Endothelial cell of umbilical vein (primary cell): ENCODE results near the gene PIK3AP1. TPM values are rescaled to one million over a fixed set of nuclear protein-coding genes. Genes with fewer than 3 reads are reported as not detected.

Experiments used
- BruUV-seq: library from RNA; stranded (reverse); fragments of 400-500 nt; replicated peaks from 2 replicates; lab custom pipeline; 2021; lab: Mats Ljungman, UMichigan
- CTCF ChIA-PET: fragments of 300-600, 350-600 bp; sonication (Branson Sonifier 250); formaldehyde crosslinking; loops from one replicate; lab custom pipeline; 2021; ENCODE audit warnings: antibody characterized with exemption, inconsistent platforms; lab: Charles Lee
- POLR2A ChIA-PET: fragments of 300-600, 350-600 bp; sonication (Branson Sonifier 250); formaldehyde crosslinking; loops from one replicate; lab custom pipeline; 2021; ENCODE audit warnings: antibody characterized with exemption, inconsistent platforms; lab: Charles Lee
- DNase-seq: peaks from one replicate; pipeline ENCODE4 v3.0.0-alpha.2; 2011; ENCODE audit warnings: low read depth, low spot score
- FAIRE-seq: peaks from 2 replicates; lab custom pipeline; 2011; peaks lifted over from hg19 to GRCh38; lab: Jason Lieb, UNC
- H2AFZ ChIP-seq: 2 replicates; pipeline ENCODE4 v1.6.0; 2012; ENCODE audit warnings: low read depth, low read length, control low read depth, inconsistent platforms
- H3K27ac ChIP-seq: 2 replicates; pipeline ENCODE4 v1.5.1; 2011; ENCODE audit warnings: low read depth, mild to moderate bottlenecking, control low read depth, low read length, moderate library complexity; ENCODE audit not compliant: insufficient read depth
- H3K27me3 ChIP-seq, 2 experiments: 2 replicates each; pipeline versions ENCODE4 v1.6.0 to v1.6.1; 2011; ENCODE audit warnings: low read length in 2 of 2, mixed read lengths in 1 of 2; ENCODE audit not compliant: control insufficient read depth in 2 of 2, insufficient read depth in 2 of 2
- H3K36me3 ChIP-seq, 2 experiments: 2 replicates in 1 of 2; 3 replicates in 1 of 2; pipeline ENCODE4 v1.5.1; 2011; ENCODE audit warnings: low read length in 2 of 2, mild to moderate bottlenecking in 1 of 2, moderate library complexity in 1 of 2; ENCODE audit not compliant: control insufficient read depth in 2 of 2, insufficient read depth in 2 of 2; ENCODE audit errors: extremely low read depth in 1 of 2
- H3K4me1 ChIP-seq: 3 replicates; pipeline ENCODE4 v1.5.1; 2011; ENCODE audit warnings: mild to moderate bottlenecking, low read length; ENCODE audit not compliant: control insufficient read depth, insufficient read depth; ENCODE audit errors: extremely low read depth
- H3K4me2 ChIP-seq: 2 replicates; pipeline ENCODE4 v1.6.1; 2011; ENCODE audit warnings: low read length, control low read depth, mixed read lengths; ENCODE audit not compliant: insufficient read depth
- H3K4me3 ChIP-seq, 3 experiments: fragments of 200-600 bp in 1 of 3; sonication (generic), shearing (Covaris generic) in 1 of 3; replicated peaks in 1 of 3; 2 replicates each; pipeline ENCODE4 v1.5.1; 2011 to 2016; ENCODE audit warnings: control low read depth in 3 of 3, low read length in 3 of 3, mild to moderate bottlenecking in 2 of 3, inconsistent platforms in 1 of 3, low read depth in 1 of 3, moderate library complexity in 1 of 3; ENCODE audit not compliant: insufficient read depth in 1 of 3
- H3K79me2 ChIP-seq: 2 replicates; pipeline ENCODE4 v1.6.0; 2012; ENCODE audit warnings: low read length, inconsistent platforms; ENCODE audit not compliant: control insufficient read depth, insufficient read depth
- H3K9ac ChIP-seq: replicated peaks from 2 replicates; pipeline ENCODE3; 2011; ENCODE audit warnings: low read length, control low read depth; ENCODE audit not compliant: insufficient read depth; ENCODE audit errors: extremely low read depth
- H3K9me1 ChIP-seq: replicated peaks from 3 replicates; pipeline ENCODE4 v1.6.0; 2011; ENCODE audit warnings: mild to moderate bottlenecking, low read length; ENCODE audit not compliant: control insufficient read depth, insufficient read depth; ENCODE audit errors: extremely low read depth
- H3K9me3 ChIP-seq: replicated peaks from 2 replicates; pipeline ENCODE4 v1.5.1; 2012; ENCODE audit warnings: low read length, inconsistent platforms; ENCODE audit not compliant: control insufficient read depth, insufficient read depth
- H4K20me1 ChIP-seq: replicated peaks from 2 replicates; pipeline ENCODE3; 2011; ENCODE audit warnings: mild to moderate bottlenecking, low read length; ENCODE audit not compliant: control insufficient read depth, insufficient read depth; ENCODE audit errors: extremely low read depth
- CTCF ChIP-seq, 2 donors: IDR thresholded peaks; 1 replicate in 1 of 2; 2 replicates in 1 of 2; pipeline ENCODE4 v1.5.1; 2011; ENCODE audit warnings: low read length in 2 of 2, mild to moderate bottlenecking in 2 of 2, moderate library complexity in 2 of 2, control low read depth in 1 of 2, inconsistent platforms in 1 of 2, low read depth in 1 of 2; ENCODE audit not compliant: insufficient read depth in 1 of 2; ENCODE audit errors: extremely low read depth in 1 of 2
- EZH2 ChIP-seq: IDR thresholded peaks from 2 replicates; pipeline ENCODE4 v1.6.1; 2012; ENCODE audit warnings: borderline replicate concordance, low read depth, mild to moderate bottlenecking, moderate library complexity, low read length, inconsistent platforms; ENCODE audit not compliant: severe bottlenecking
- FOS ChIP-seq: IDR thresholded peaks from 2 replicates; pipeline ENCODE4 v1.6.1; 2011; ENCODE audit warnings: mild to moderate bottlenecking, low read length, moderate library complexity, borderline replicate concordance; ENCODE audit not compliant: insufficient read depth
- GATA2 ChIP-seq: IDR thresholded peaks from 2 replicates; pipeline ENCODE4 v1.7.0; 2011; ENCODE audit warnings: low read depth, mild to moderate bottlenecking, moderate library complexity, mixed read lengths, low read length; ENCODE audit not compliant: insufficient read length, insufficient read depth
- JUN ChIP-seq: IDR thresholded peaks from 2 replicates; pipeline ENCODE4 v1.6.1; 2011; ENCODE audit warnings: borderline replicate concordance, low read depth; ENCODE audit not compliant: insufficient read length, insufficient read depth
- MAX ChIP-seq: IDR thresholded peaks from 2 replicates; pipeline ENCODE4 v1.6.1; 2011; ENCODE audit not compliant: insufficient read depth, insufficient read length
- MYC ChIP-seq: IDR thresholded peaks from one replicate; pipeline ENCODE4 v1.6.1; 2011; ENCODE audit warnings: mild to moderate bottlenecking, low read depth, low read length
- POLR2A ChIP-seq: IDR thresholded peaks from 2 replicates; pipeline ENCODE4 v1.6.1; 2012; ENCODE audit warnings: low read depth, mild to moderate bottlenecking, control low read depth, low read length
- dilution Hi-C: fragments of 300-500 bp; cut with MboI; formaldehyde crosslinking; loops from one replicate; pipeline ENCODE4 v1.15.0; 2019; ENCODE audit warnings: low sequenced_read_pairs; ENCODE audit not compliant: extremely low pct_ligation_motif_present
- intact Hi-C: fragments of 100-400 bp; cut with micrococcal nuclease; formaldehyde crosslinking; loops from one replicate; pipeline ENCODE4 v1.10.0; 2022
- polyA plus RNA-seq, 4 experiments: library from polyadenylated mRNA; depleted of rRNA in 3 of 4; stranded (reverse) in 3 of 4; unstranded in 1 of 4; fragments of >200 nt; gene quantifications; 2 replicates each; pipeline versions ENCODE4 v1.2.1 to v1.2.3, GENCODE V29; 2011 to 2012; ENCODE audit warnings: missing spikeins in 1 of 4
- total RNA-seq: library from RNA; stranded (reverse); gene quantifications from 2 replicates; pipeline ENCODE4 v1.2.3, GENCODE V29; 2021

Gene PIK3AP1
- total and polyA plus RNA-seq, 2 donors (not counting 3 experiments of a cell fraction or from before 2014, with no cell fraction given): 0.04 TPM; not detected in 1

- FAIRE-seq (no peak), DNase-seq (no peak)
- Histone ChIP-seq H3K27me3 (no peaks in the 10 kb centered on the region), H3K79me2 (no peaks in the 10 kb centered on the region), H2AFZ (no peak overlapping the region), H3K36me3 (no peaks in the 10 kb centered on the region), H3K4me2 (no peak overlapping the region), H3K4me3 (no peak overlapping the region), H3K9me3 (no peaks in the 10 kb centered on the region), H3K9me1 (no peaks in the 10 kb centered on the region), H3K4me1 (no peaks in the 10 kb centered on the region), H4K20me1 (no peaks in the 10 kb centered on the region), H3K9ac (no peak overlapping the region), H3K27ac (no peak overlapping the region)
- dilution Hi-C loops (no loop called here), intact Hi-C loops (no loop called here)
- TF ChIP-seq CTCF (IDR thresholded peaks at IDR 0.05; ENCODE audit: extremely low read depth in 1 of 2, insufficient read depth in 1 of 2, low read depth in 1 of 2, low read length in 2 of 2) (no peak), MYC (no peak), EZH2 (no peak), JUN (no peak), FOS (no peak), MAX (no peak), POLR2A (no peak), GATA2 (no peak)
- POLR2A ChIA-PET: no interaction called here
- CTCF ChIA-PET: interaction anchor here (1.2 to 1.5 kb wide), 2 partner anchors 11 to 16 kb away, joined by 3 to 4 read pairs; no protein-coding TSS in a partner anchor
- BruUV-seq: no TSS peak
These were observed 27.6 kb upstream of the PIK3AP1 start for GRCh38 chr10:96747734-96748550.
